Activated CD4-positive, alpha-beta T cell treated with anti-CD3 and anti-CD28 coated beads for 1 hour (primary cell): Measurements from ENCODE around the gene TWIST1.

Experiments
- DNase-seq: peaks from one replicate; pipeline ENCODE4 v3.0.0-alpha.2; 2020

The TWIST1 gene

DNA sequence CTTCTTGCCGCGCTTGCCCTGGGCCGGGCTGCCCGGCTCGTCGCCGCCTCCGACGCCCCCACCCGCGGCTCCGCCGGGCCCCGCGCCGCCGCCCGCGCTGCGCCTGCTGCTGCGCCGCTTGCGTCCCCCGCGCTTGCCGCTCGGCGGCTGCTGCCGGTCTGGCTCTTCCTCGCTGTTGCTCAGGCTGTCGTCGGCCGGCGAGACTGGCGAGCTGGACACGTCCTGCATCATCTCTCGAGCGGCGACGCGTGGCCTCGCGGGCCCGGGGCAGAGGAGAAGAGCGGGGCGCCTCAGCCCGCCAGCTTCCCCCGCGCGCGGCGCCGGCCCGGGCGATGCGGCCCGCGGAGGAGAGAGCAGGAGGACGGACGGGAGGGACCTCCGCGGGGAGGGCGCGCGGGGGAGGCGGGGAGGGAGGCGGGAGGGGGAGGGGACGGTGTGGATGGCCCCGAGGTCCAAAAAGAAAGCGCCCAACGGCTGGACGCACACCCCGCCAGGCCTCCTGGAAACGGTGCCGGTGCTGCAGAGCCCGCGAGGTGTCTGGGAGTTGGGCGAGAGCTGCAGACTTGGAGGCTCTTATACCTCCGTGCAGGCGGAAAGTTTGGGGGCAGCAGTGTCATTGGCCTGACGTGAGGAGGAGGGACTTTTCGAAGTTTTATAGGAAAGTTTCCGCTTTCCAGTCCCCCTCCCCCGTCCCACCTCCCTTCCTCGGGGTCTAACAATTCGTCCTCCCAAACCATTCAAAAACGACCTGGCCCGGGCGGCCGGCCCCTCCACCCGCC lies at the start of gene TWIST1:
TSS of gene TWIST1 (minus strand) at position 546 of the 779 bp plus-strand sequence. CDS start at position 231, 315 bp downstream.
- no peak for DNase-seq

GRCh38 chr7:19161671-19162070 lies 44.2 kb upstream of the TWIST1 start:
- DNase-seq = no peak

GRCh38 chr7:19146699-19147098 lies 29.3 kb upstream of the TWIST1 start:
- no peak for DNase-seq

DNA sequence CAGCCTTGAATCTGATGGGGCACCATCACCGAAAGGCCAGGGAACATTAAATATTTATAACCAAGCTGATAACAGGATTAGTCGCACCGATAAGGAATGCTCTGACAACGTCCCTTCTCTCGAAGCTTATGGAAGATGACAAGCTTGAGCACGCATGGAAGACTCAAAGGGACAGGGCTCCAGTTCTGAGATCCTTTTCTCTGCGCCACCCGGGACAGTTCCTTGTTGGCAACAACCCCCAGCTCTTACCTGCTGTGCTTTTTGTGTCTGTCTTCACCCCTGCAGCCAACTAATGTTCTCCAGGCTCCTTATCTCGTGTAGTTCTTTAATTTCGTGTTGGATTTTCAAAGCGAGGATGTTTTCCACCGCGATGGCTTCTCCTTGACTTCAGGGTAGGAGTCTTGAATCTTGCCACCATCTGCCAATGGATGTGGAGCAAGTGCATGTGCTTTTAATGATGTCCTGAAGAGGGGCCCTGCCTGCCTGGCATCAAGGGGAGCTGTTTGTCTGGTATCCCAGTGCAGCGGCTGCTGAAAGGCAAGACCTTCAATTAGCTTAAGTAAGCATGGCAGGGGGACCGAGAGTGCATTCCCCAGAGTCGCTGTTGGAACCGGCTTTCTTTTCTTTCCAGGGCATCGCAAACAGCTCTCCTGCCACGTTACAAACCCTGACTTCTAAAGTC lies 28.1 kb upstream of the TWIST1 start:
- DNase-seq = no peak

DNA sequence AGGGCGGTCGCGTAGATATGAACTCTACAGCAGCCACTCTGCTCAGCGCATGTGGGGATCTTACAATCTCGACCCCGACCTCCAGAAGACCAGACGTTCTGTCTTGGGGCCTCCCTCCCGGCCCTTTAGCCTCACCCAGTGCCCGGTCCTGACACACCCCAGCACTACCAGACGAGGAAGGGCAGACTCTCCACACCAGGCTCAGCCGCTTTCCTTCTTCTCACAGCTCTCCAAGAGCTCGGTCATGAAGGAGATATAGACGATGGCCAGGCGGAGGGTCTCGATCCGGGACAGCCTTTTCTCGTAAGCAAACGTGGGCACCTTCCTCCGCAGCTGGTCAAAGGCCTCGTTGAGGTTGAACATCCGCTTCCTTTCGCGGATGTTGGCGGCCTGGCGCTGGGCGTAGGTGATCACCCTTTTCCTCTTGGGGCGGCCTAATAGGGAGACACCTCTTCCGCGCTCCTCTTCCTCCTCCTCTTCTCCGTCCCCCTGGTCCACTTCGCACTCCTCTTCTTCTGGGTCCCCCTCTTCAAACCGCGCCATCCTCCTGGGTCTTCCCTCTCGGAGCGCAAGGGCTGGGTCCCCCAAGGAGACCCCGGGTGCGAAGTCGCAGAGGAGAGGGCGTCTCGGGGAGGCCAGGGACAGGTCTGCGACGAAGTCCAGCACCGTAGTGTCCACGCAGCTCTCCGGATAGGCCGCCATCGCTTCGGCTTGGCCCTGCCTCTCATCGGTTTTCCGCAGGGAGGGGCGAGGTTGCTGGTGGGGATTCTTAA lies 27.4 kb upstream of the TWIST1 start, which contains the start of gene FERD3L:
TSS of gene FERD3L (minus strand) at position 761 of the 773 bp plus-strand sequence. CDS start at position 702, 59 bp downstream.
- DNase-seq = no peak

- no peak for DNase-seq
Measured at GRCh38 chr7:19143881-19144574, 26.6 kb upstream of the TWIST1 start.

DNA sequence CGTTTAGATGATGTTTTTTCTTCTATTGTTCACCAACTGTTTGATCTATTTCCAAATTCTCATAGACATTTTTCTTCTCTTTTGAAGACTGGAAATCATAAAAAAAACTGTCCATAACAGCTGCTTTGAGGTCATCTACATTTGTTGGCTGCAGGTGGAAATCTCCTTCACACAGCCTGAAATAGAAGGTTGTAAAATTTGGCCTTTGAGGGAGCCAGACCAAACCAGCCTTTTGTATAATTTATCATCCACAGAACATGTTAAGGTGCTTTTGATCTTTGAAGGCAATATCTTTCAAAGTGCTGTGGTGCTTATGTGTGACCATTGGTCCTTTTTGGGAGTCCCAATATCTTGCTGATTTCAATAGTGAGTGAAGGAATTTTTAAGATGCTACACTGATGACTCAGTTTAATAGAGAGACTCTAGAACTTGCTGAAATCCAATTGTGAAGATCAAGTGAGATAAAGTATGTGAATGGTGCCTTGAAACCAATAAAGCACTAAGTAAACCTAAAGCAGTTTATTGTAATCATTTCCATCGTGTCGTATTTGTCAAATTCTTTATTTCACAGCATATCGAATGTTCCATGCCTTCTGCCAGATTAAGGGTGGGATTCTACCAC lies 22.4 kb upstream of the TWIST1 start:
- no peak for DNase-seq

DNA sequence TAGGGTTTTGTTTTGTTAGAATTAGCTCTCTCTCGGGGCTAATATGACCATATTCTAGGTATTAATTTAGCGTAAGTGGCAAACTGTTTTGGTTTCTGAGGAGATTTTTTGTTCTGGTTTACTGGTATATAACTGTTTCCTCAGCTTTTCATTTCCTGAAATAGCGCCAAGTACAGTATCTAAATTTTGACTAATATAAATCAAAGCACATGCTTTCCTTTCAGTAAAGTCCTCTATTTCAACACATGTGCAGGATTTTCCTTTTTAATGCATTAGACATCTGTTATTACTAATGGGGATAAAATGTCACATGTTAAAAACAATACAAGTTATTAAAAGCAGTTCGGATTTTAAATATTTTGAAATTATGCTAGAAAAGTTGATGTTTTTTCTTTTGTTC lies 16.4 kb upstream of the TWIST1 start:
- no peak for DNase-seq

DNA sequence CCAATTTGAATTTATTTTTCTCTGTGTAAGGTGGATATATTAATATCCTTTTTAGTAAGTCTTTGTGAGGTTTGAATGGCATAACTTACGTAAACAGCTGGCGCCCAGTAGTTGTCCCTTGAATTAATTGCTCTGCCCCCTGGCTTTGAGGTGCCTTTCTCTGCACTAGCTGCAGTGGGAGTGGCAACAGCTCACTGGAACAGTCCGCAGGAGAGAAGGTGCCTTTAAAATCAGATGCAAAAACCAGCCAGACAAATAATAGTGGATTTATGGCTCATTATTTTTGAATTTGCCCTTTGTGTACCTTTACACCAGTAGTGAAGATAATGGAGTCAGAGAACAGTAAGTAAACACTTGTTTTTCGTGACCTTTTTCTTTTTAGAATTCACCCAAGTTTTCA lies 16.0 kb upstream of the TWIST1 start:
- DNase-seq = no peak

DNA sequence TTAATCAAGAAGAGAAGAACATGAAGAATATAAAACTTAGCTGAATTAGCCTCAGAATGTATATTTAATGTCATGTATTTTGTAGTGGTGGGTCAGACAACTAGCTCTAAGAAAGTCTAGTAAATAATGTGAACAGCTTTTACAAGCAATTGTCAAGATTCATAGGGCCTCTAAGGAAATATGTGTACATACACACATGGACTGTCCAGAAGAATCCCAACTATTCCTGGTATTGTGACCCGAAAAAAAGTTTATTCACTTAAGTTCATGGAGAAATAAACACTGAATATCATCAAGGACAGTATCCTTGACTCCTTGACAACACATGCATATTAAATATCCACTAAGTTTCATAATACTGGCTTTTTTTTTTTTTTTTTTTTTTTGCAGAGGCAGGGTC lies 11.4 kb upstream of the TWIST1 start:
- DNase-seq = no peak

DNA sequence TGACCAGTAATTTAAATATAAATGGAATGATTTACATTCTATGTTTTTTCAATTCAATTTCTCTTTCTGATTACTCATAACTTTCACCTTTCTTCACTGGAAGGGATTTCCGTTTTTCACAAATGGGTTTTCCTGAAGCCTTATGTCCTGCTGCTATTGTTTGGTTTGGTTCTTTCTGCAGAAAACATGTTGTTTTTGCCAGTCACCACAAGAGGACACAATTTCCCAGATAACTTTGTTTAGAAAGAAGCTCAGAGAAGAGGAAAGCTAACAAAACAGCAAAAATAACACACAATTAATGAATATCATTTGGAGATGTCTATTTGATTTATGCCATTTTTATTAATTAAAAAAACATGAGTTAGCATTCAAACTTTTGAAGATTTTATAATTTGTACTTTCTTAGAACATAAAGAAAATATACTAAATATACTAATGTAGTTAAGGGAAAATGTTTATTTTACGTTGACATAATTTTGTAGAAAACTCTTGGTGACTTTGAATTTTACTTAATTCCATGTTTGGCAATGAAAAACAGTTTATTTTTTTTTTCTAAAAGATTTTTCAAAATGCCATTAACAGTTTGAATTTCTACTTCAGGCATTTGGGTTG lies 4.6 kb upstream of the TWIST1 start:
- DNase-seq = no peak

DNA sequence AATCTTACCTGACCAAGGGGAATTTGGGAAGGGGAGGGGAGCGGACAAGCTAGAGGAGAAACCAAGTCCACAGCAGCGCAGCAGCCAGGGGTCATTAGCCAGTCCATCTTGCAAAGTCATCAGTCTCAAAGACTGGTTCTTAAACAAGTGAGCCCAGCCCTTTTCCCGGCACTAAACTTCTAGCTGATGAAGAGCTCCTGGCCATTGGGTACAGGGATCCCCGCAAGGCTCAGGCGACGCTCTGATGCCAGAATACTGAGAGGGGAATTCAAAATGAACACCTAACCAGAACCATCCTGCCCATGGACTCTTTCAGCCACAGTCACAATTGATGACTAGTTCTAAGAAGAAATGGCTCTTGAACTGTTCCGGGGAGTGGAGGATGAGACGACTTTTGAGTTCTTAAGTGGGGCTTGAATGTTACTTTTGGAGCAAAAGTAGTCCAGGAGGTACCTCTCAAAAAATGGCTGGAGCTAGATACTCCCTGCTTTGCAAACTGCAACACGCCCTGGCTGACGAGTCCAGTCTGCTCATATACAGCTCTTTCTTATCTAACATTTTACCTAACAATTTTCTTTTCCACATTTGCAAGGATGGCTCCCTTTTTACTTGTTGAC lies 2.5 kb upstream of the TWIST1 start:
- no peak for DNase-seq

DNA sequence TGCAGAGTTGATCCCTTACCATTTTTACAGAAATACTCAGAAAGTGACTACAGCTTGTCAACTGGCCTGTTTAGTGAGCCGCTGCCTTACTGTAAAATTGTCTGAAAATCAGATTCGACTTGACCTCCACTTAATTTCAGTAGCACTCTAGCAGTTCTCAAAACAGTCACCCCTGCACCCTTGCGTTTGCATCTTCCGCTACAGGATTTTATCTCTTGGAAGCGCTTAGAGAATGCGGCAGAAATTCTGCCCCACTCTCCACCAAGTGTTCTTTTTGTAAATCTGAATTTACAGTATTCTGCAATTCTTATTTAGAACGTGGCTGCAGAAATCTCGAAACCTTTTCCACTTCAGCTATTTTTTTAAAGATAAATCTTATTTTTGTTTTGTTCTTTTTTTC lies 1.9 kb upstream of the TWIST1 start:
- no peak for DNase-seq

- no peak for DNase-seq
Measured at GRCh38 chr7:19118636-19119371, 1.4 kb upstream of the TWIST1 start.

DNA sequence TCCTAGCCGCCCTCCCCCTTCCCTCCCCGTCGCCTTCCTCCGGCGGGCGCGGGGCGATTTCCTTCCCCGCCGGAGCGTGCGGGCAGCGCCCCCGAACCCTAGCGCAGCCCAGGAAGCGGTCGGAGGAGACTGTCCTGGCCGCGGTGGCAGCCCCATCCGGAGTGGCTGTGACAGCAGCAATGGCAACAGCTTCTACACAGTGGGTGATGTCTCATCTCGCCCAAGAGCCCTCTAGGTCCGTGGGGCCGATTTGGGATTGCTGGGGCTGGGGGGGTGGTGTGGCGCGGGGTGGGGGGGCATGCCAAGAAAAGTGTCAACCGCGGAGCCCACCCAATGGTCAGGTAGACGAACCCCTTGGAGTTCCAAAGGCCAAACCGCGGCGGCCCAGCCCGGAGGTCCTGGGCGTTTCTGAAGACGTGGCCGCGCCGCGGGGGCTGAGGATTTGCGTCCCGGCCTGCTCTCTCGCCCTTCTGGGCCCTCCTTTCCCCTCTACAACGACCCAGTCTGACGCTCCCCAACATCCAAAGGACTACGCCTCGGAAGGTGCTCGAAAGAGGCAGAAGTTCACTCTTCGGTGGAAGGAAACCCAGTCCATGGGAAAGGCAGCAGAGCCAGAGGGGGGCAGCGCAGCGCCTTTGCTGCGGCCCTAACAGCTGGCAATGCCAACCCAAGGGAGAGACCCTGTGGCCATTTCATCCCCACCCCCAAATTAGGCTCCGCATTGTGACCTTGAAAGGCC lies 603 bp upstream of the TWIST1 start:
- DNase-seq = no peak

DNA sequence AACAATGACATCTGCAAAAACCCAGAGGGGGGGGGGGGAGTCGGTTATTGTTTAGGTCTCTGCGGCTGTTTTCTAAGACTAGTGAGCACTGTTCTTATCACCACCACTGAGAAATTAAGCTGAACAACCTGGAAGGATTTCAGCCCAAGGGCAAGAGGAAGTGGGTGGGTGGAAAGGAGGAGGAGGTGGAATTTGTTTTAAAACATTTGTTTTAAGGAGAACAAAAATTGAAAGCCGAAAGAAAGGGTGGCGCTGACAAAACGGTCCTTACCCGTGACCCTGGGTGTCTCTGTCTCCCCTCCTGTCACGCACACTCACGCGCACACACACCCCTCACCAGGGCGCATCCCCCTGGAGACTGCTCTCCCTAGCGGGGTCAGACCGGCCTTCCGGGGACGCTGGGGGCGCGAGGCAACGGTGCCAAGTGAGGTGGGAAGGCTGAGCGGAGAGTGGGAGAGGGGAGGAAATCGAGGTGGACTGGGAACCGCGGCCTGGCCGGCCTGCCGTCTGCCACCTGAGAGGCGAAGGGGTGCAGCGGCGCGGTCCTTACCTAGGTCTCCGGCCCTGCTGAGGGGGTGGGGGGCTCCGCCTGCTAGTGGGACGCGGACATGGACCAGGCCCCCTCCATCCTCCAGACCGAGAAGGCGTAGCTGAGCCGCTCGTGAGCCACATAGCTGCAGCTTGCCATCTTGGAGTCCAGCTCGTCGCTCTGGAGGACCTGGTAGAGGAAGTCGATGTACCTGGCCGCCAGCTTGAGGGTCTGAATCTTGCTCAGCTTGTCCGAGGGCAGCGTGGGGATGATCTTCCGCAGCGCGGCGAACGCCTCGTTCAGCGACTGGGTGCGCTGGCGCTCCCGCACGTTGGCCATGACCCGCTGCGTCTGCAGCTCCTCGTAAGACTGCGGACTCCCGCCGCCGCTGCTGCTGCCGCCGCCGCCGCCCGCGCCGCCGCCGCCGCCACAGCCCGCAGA lies 1.0 kb downstream of the TWIST1 start:
- no peak for DNase-seq

DNA sequence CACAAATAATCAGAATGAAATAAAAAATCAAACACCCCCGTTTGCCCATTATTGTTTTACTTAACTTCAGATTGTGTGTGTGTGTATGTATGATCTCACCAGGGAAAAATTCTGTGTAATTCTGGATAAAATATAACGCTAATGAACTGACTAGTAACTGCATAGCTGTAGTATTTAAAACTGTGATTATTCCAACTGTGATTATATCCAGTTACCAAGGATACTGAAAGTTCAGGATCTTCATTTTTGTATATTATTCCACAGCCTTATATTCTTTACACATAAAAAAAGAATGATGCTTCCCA lies 2.9 kb downstream of the TWIST1 start:
- DNase-seq = no peak

DNA sequence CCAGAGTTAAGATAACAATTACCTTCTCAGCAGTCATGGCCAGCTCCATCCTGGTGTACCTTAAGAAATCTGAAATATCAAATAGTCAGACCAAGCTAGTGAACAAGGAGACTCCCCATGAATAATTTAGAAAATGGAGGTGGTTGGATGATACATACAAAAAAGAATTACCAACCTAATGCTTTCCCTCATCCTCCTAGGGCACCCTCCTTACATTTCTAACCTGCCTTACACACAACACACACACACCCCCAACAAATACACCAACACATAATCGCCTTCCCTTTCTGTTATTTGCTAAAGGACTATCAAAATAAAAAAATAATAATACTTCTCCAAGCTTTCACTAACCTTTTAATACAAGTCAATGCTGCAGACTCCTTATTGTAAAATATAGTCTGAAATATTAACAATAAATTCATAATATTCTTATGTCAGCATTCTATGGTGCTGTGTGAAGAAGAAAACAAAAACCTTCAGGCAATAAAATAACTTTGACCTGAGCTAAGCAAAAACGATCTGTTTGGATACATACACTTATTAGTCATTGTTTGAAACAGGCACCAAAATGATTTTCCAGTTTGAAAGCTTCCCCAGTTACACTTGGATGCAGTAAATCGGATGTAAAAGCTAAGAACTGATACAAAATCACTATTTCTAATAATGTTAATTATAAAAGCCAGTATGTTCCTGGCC lies 3.4 kb downstream of the TWIST1 start:
- DNase-seq = no peak

GRCh38 chr7:19113002-19113350 lies 4.5 kb downstream of the TWIST1 start:
- no peak for DNase-seq
